Activated naive CD8-positive, alpha-beta T cell treated with anti-CD3 and anti-CD28 coated beads for 36 hours (primary cell): ENCODE measurements around the gene A1CF. TPM values are rescaled to one million over a fixed set of nuclear protein-coding genes. Genes with fewer than 3 reads are reported as not detected.
"Not testable (repeated sequence)": the region's sequence is repeated elsewhere in the genome, so short reads cannot be mapped to it uniquely, and the experiment has no call there.

Source experiments
- DNase-seq: peaks from one replicate; pipeline ENCODE4 v3.0.0; 2021
- H3K27ac Mint-ChIP-seq: one replicate; pipeline ENCODE4 v1.8.0; 2022; ENCODE audit warnings: mild to moderate bottlenecking, moderate library complexity, mixed read lengths
- H3K27me3 Mint-ChIP-seq: one replicate; pipeline ENCODE4 v1.8.0; 2022; ENCODE audit warnings: mild to moderate bottlenecking, mixed read lengths
- H3K36me3 Mint-ChIP-seq: one replicate; pipeline ENCODE4 v1.8.0; 2021; ENCODE audit warnings: mild to moderate bottlenecking, mixed read lengths
- H3K4me1 Mint-ChIP-seq: one replicate; pipeline ENCODE4 v1.8.0; 2021; ENCODE audit warnings: mixed read lengths
- H3K4me3 Mint-ChIP-seq: one replicate; pipeline ENCODE4 v1.8.0; 2022; ENCODE audit warnings: mild to moderate bottlenecking, moderate library complexity, mixed read lengths
- H3K9me3 Mint-ChIP-seq: one replicate; pipeline ENCODE4 v1.8.0; 2022; ENCODE audit warnings: mixed read lengths
- total RNA-seq, 2 experiments: library from RNA; stranded (reverse); gene quantifications; one replicate each; pipeline ENCODE4 v1.2.3, GENCODE V29; 2021

A1CF gene
- total RNA-seq, 2 experiments from 2014 or later, result not detected

DNA sequence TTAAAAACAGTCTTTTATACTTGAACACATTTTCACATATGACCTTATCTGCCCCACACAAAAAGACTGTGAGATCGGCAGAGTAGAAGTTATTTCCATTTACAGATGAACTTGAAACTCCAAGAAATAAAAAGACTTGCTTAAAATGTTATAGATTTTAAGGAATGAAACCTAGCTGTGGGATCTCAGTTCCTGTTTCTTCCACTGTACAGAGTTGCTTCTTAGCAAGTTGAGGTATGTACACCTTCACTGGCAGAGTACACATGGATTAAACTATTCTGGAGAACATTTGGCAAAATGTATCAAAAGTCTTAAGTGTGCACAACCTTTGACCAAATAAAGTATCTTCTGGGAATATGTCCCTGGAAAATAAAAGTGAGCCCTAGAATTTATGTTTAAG, 48.3 kb downstream of the A1CF start:
- H3K4me3 Mint-ChIP-seq, result no peak overlapping the region
- no peaks in the 10 kb centered on the region for H3K9me3 Mint-ChIP-seq
- DNase-seq, result no peak
- no peaks in the 10 kb centered on the region for H3K4me1 Mint-ChIP-seq
- no peaks in the 10 kb centered on the region for H3K36me3 Mint-ChIP-seq
- no peak overlapping the region for H3K27ac Mint-ChIP-seq
- peaks cover 3% of the 10 kb centered on the region for H3K27me3 Mint-ChIP-seq

DNA sequence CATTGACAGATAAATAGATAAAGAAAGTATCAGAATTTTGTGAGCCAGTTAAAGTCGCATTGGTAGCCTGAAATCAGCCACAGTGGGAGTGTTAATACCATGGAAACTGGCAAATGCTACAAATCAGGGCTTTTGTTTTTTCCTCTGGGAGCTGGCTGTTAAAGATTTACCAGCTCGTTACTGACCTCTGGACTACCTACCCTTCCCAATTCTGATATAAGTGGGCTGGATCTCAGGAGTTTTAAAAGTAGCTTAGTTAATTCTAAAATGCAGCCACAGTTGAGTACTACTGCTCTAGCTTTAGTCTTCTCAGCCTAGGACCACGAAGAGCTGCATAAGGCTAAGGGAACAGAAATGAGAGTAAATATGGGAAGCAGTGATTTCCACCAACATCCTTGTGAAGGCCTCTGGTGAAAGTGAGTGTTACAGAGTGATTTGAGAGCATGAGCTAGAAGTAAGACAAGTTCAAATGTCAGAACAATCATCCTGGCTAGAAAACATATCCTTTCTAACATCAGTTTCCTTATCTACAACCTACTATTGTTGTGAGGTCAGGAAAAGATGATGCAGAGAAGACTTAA, 53.2 kb downstream of the A1CF start:
- no peak for DNase-seq
- Mint-ChIP-seq H3K27me3 (peaks cover 9% of the 10 kb centered on the region), H3K36me3 (no peaks in the 10 kb centered on the region), H3K27ac (no peak overlapping the region), H3K4me1 (no peaks in the 10 kb centered on the region), H3K4me3 (no peak overlapping the region), H3K9me3 (no peaks in the 10 kb centered on the region)

DNA sequence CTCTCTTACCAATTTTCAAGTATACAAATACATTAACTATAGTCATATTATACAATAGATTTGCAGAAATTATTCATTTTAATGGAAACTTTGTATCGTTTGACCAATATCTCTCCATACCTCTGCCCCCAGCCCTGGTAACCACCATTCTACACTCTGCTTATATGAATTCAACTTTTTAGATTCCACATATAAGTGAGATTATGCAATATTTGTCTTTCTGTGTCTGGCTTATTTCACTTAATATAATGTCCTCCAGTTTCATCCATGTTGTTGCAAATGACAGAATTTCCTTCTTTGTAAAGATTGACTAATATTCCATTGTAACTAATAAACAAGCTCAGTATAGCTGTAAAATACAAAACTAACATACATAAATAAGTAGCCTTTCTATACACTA, 55.4 kb downstream of the A1CF start:
- peaks cover 9% of the 10 kb centered on the region for H3K27me3 Mint-ChIP-seq
- no peaks in the 10 kb centered on the region for H3K9me3 Mint-ChIP-seq
- no peaks in the 10 kb centered on the region for H3K36me3 Mint-ChIP-seq
- H3K4me1 Mint-ChIP-seq, result no peaks in the 10 kb centered on the region
- no peak overlapping the region for H3K4me3 Mint-ChIP-seq
- no peak overlapping the region for H3K27ac Mint-ChIP-seq
- no peak for DNase-seq

DNA sequence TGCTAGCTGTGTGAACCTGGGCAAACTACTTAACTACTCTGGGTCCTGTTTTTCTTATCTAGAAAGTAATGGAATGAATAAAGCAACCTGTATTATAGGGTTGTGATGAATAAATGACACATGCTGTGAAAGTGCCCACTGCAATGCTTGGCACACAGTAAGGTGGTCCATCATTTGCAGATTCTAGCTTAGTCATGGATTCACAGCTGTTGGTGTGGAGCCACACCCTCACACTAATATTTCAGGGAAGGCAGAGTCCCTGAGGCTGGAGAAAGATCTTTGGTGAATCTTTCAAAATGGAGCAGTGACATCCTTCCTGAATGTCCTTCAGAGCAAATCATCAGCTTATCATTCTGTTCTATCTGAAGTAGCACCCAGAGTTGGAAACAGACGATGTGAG, 60.6 kb downstream of the A1CF start:
- Mint-ChIP-seq H3K27ac (no peak overlapping the region), H3K27me3 (peaks cover 3% of the 10 kb centered on the region), H3K9me3 (no peaks in the 10 kb centered on the region), H3K4me1 (no peaks in the 10 kb centered on the region), H3K4me3 (no peak overlapping the region), H3K36me3 (no peaks in the 10 kb centered on the region)
- DNase-seq, result no peak

DNA sequence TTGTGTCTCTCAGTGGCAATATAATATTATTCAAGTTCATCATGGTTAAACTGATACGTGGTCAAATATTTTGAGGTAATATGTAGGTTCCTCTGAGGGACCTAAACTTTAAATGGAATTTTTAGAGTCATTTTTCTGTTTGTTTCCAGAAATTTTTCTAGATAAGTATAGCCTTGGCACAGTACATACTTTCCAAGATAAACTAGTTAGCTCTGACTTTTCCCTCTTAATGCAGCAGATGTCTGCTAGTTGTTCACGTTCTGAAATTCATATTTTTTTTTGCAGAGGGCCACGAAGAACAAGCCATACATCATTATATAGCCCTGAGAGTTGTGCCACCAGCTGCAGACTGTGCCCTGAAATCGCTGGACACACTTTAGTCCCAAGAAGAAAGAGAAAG, 61.6 kb downstream of the A1CF start:
- no peak for DNase-seq
- no peaks in the 10 kb centered on the region for H3K4me1 Mint-ChIP-seq
- no peak overlapping the region for H3K4me3 Mint-ChIP-seq
- H3K36me3 Mint-ChIP-seq, result no peaks in the 10 kb centered on the region
- H3K27ac Mint-ChIP-seq, result no peak overlapping the region
- no peaks in the 10 kb centered on the region for H3K9me3 Mint-ChIP-seq
- no peaks in the 10 kb centered on the region for H3K27me3 Mint-ChIP-seq

DNA sequence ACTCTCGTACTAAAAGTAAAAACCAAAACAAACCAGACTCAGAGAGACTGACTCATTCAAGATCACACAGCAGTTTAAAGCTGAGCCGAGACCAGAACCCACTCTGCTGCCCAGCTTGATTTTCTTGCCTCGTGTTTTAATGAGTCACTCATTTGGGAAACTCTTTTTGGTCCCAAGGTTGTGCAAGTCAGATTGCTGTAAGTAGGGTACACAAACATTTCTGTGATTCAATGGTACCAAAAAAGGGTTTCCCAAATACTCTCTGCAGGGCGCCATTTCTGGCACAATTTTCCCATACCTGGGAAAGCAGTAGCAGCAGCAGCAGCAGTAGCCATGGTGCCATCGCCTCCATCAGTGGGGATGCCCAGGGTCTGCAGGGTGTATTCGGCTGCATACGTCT, 75.8 kb downstream of the A1CF start:
- H3K27me3 Mint-ChIP-seq, result no peaks in the 10 kb centered on the region
- DNase-seq, result no peak
- H3K4me3 Mint-ChIP-seq, result no peak overlapping the region
- no peak overlapping the region for H3K27ac Mint-ChIP-seq
- no peaks in the 10 kb centered on the region for H3K36me3 Mint-ChIP-seq
- H3K9me3 Mint-ChIP-seq, result no peaks in the 10 kb centered on the region
- H3K4me1 Mint-ChIP-seq, result no peaks in the 10 kb centered on the region

DNA sequence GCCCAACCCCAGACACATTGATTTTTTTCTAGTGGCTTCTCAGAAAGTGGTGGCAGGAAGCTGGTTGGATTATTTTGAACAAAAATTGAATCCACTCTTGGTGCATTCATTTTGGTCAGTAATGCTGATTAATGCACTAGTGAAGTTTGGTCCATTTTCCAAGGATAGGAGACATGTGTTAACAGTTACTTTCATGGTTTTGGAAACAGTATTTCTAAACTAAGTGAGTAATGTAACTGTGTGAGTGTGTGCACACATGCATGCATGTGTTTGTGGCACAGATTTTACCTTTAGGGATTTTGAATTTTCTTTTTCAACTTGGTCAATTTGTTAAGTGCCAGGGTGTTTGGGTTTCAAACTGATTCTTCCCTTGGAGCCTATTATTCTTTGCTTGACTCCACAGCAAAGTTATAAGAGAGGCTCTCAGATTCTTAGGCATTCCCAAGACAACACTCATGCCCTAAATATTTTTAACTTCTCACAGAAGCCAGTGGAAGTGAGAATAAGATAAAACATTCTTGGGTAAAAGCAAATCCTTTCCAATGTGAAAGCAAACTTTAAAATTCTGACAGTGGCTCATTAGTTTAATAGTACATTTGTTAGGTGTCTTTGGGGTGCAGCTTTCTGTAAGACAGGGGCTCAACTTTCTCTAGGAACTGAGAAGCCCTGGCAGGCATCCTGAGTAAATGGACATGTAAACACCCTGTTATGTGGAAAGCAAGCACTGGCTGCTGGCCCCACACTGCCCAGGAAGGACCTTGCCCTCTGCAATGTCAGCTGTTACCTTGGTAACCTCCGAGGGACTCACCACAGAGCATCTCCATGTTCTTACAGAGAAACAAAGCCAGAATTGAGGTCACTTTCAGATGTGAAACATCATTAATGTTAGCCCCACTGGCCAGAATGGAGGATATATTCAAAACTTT, 77.3 kb downstream of the A1CF start:
- DNase-seq, result no peak

DNA sequence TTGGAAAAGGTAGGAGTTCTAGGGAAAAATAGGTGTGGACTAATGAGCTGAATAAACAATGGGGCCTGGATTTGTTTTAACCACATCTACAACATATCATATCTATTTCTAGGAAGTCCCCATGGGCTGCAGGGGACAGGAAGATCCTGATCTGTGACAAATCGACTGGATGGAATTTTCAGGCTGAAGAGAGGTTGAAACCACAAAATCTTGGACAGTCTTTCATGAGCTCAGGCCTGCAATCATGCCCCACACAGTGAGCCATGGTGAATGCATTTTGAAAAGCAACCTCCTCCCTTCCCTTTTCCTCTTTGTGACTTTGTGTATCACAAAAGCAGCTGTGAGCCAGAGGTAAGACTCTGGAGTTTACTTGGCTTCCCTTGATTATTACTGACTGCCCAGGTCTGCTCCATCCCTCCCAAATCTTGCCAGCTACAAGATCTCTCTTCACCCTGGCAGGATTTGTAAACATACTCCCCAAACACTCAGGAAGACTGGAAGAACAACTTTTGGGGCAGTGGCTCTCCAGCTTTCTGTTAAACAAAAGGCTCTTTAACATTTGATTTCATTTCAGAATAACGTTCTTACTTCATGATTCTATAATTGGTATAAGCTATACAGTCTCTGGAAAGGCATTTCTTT, 79.3 kb downstream of the A1CF start:
- Mint-ChIP-seq H3K4me1 (no peaks in the 10 kb centered on the region), H3K4me3 (no peak overlapping the region), H3K36me3 (no peaks in the 10 kb centered on the region), H3K27me3 (no peaks in the 10 kb centered on the region), H3K9me3 (no peaks in the 10 kb centered on the region), H3K27ac (no peak overlapping the region)
- DNase-seq, result no peak

More for the DNA sequence above, 77.3 kb downstream of the A1CF start:
- Mint-ChIP-seq H3K27me3 (no peaks in the 10 kb centered on the region), H3K27ac (no peak overlapping the region), H3K36me3 (no peaks in the 10 kb centered on the region), H3K4me1 (no peaks in the 10 kb centered on the region), H3K4me3 (no peak overlapping the region), H3K9me3 (no peaks in the 10 kb centered on the region)

DNA sequence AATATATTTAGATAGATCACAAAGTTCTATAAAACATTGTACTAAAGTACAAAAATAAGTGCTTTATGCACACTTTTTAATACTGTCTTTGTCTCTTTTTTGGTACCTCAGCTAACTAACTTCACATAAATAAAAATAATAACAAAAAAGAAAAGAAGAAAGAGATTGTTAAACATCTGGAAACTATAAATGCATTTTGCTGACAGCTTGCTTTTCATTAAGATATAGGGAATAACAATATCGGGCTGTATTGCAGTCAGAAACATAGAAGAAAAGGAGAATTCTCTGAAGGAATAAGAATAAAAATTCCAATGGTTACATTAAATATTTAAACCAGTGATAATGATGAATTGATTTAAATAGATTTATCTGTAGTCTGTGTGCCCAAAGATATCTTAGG, 85.8 kb downstream of the A1CF start:
- Mint-ChIP-seq H3K4me1 (no peaks in the 10 kb centered on the region), H3K27ac (no peak overlapping the region), H3K36me3 (no peaks in the 10 kb centered on the region), H3K27me3 (peaks cover 5% of the 10 kb centered on the region), H3K9me3 (no peaks in the 10 kb centered on the region), H3K4me3 (no peak overlapping the region)
- DNase-seq, result no peak

DNA sequence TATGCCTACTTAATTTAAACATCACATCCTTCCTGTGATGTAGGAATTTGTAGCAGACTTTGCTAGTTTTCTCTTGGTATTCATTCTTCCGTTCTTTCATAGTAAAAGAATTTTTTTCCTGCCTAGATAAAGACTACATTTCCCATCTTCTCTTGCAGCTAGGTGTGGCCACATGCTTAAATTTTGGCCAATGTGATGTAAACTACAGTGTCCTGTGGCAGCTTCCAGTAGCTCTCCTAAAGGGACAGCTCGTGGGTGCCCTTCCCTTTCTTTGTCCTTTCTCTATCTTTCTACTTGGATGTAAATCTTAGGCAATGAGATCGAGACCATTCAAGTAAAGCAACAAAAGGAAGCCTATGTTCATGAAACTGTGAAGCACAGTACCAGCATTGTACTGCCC, 87.1 kb downstream of the A1CF start:
- Mint-ChIP-seq H3K27ac (no peak overlapping the region), H3K27me3 (peaks cover 5% of the 10 kb centered on the region), H3K36me3 (no peaks in the 10 kb centered on the region), H3K4me3 (no peak overlapping the region), H3K4me1 (no peaks in the 10 kb centered on the region), H3K9me3 (no peaks in the 10 kb centered on the region)
- no peak for DNase-seq

DNA sequence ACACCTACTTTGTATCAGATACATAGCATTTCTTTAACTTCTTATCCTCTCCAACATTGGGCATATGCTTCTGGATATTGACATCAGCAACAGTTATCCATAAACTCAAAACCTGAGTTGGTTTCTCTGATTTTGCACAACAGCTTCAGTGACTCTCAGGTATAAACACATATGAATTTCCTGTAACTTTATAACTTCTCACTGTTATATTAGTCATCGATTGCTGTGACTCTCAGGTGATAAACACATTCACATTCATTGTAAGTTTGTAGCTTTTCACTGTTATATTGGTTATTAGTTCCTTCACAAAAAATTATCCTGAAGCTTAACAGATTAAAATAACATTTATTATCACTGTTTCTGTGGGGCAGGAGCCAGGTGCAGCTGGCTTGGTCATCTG, 88.7 kb downstream of the A1CF start:
- no peak for DNase-seq
- H3K9me3 Mint-ChIP-seq, result no peaks in the 10 kb centered on the region
- H3K27me3 Mint-ChIP-seq, result peaks cover 5% of the 10 kb centered on the region
- H3K36me3 Mint-ChIP-seq, result no peaks in the 10 kb centered on the region
- H3K27ac Mint-ChIP-seq, result no peak overlapping the region
- H3K4me1 Mint-ChIP-seq, result no peaks in the 10 kb centered on the region
- no peak overlapping the region for H3K4me3 Mint-ChIP-seq

DNA sequence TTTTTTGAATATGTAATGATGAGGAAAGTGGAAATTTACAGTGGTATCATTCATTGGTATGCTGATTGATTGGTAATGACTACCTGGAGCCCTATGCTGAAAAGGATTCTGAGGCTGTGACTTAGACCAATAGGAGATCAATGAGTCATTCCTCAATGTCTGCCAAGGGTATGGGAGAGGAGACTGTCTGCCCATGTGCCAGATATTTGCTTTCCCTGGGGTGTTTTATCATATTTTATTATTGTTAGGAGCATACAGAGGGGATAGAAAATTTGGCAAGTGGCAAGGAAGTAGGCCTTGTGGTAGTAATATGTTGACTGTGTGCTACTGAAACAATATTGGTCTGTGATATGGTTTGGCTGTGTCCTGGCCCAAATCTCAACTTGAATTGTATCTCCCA, 90.9 kb downstream of the A1CF start:
- Mint-ChIP-seq H3K4me1 (no peaks in the 10 kb centered on the region), H3K4me3 (no peak overlapping the region), H3K9me3 (no peaks in the 10 kb centered on the region), H3K36me3 (no peaks in the 10 kb centered on the region), H3K27ac (no peak overlapping the region), H3K27me3 (peaks cover 5% of the 10 kb centered on the region)
- DNase-seq, result no peak

DNA sequence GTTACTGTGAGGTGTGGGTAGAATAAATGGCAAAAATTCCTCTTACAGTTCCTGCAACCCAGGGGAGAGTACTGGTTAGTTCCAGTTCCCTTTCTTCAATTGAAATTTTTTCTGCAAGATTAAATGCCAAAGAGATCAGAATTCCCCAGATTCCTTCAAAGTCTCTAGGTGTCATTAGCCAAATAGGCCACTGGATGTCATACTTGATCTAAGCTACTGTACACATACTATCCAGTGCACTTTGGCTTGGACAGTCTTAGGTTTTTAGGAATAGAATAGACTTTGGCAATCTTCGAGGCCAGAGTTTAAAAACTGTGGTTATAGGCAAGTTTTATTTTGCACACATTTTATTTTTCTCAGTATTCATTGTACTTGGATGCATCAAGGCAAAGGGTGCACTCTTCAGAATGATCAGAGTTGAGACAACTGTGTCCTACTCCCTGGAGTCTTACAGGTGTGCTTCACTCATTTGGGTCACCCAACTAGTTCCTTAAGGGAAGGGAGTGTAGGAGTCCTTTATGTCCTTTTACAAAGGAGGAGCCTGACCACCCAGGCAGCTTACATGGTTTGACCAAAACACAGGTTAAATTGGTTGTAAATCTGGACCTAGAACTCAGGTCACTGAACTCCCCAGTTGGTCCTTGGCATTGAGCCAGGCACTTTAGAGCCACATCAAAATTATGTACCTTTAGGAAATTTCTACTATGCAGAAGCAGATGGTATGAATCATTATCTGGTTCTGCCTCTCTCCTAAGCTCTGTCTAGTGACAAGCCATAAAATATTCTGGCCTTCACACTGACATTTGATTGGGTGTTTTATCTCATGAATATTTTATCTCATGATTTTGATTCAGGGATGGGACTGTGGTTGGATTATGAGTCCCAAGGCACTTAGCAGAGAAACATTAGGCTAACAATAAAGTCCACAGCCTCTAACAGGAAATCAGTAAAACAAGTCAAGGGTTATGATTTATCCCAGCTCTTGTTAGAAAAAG, 96.2 kb downstream of the A1CF start:
- H3K9me3 Mint-ChIP-seq, result peaks cover 6% of the 10 kb centered on the region
- H3K27ac Mint-ChIP-seq, result no peak overlapping the region
- H3K27me3 Mint-ChIP-seq, result no peaks in the 10 kb centered on the region
- no peak overlapping the region for H3K4me3 Mint-ChIP-seq
- peaks cover 8% of the 10 kb centered on the region for H3K36me3 Mint-ChIP-seq
- DNase-seq, result no peak
- peaks cover 4% of the 10 kb centered on the region for H3K4me1 Mint-ChIP-seq

DNA sequence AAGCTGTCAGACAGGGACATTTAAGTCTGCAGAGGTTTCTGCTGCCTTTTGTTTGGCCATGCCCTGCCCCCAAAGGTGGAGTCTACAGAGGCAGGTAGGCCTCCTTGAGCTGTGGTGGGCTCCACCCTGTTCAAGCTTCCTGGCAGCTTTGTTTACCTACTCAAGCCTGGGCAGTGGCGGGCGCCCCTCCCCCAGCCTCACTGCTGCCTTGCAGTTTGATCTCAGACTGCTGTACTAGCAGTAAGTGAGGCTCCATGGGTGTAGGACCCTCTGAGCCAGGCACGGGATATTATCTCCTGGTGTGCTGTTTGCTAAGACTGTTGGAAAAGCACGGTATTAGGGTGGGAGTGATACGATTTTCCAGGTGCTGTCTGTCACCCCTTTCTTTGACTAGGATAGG, 97.5 kb downstream of the A1CF start:
- not testable (repeated sequence) for DNase-seq, H3K27me3 Mint-ChIP-seq, H3K4me3 Mint-ChIP-seq, H3K4me1 Mint-ChIP-seq, H3K9me3 Mint-ChIP-seq, H3K36me3 Mint-ChIP-seq, H3K27ac Mint-ChIP-seq

DNA sequence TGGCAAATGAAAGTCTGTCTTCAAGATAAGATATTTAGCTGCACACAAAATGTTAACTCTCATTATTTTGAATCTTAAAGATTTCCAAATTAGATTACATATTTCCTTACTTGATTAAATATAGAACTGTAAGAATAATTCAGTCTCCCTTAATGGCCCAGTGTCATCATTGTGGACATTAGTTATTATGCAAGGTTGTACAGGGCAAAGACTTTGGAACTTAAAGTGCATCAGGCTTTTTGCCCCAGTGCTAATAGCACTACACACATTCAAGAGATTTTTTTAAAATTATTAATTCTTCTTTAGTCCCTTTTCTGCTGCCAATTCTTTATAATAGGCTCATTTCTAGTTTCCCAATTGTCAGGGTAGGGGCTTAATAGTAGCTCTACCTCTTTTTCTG, 103.4 kb downstream of the A1CF start:
- not testable (repeated sequence) for H3K27ac Mint-ChIP-seq, H3K36me3 Mint-ChIP-seq, H3K4me1 Mint-ChIP-seq, H3K4me3 Mint-ChIP-seq, DNase-seq, H3K27me3 Mint-ChIP-seq, H3K9me3 Mint-ChIP-seq
